Stimulated activated CD4-positive, alpha-beta T cell treated with anti-CD3 and anti-CD28 coated beads, Interleukin-4, amount 100 ng/mL, for 4 hours (primary cell): Measurements from ENCODE around the gene IFNK.
"Not testable (repeated sequence)": the region's sequence is repeated elsewhere in the genome, so short reads cannot be mapped to it uniquely, and the experiment has no call there.

ENCODE experiments used
- DNase-seq, 2 experiments: peaks; one replicate each; pipeline ENCODE4 v3.0.0-alpha.2; 2020

Gene IFNK

GRCh38 chr9:27524236-27524635 is at the start of gene IFNK:
Gene IFNK (plus strand): TSS chr9:27524290. CDS start chr9:27524337, 47 bp downstream.
- no peak for DNase-seq

GRCh38 chr9:27474305-27474704 is 49.8 kb upstream of the IFNK start:
- no peak for DNase-seq

- DNase-seq, result no peak
Measured at GRCh38 chr9:27475057-27475595, 49.0 kb upstream of the IFNK start.

GRCh38 chr9:27476870-27477515 is 47.1 kb upstream of the IFNK start:
- DNase-seq, result no peak

- DNase-seq, result no peak
Measured at GRCh38 chr9:27478322-27478721, 45.8 kb upstream of the IFNK start.

GRCh38 chr9:27482709-27483108 is 41.4 kb upstream of the IFNK start:
- no peak for DNase-seq

GRCh38 chr9:27483576-27483975 is 40.5 kb upstream of the IFNK start:
- DNase-seq, result no peak

GRCh38 chr9:27485158-27485557 is 38.9 kb upstream of the IFNK start:
- no peak for DNase-seq

GRCh38 chr9:27487128-27487640 is 36.9 kb upstream of the IFNK start:
- no peak for DNase-seq

- DNase-seq, result no peak
Measured at GRCh38 chr9:27487927-27488326, 36.2 kb upstream of the IFNK start.

- DNase-seq, result no peak
Measured at GRCh38 chr9:27489087-27489876, 34.8 kb upstream of the IFNK start.

- no peak for DNase-seq
Measured at GRCh38 chr9:27491154-27491553, 32.9 kb upstream of the IFNK start.

- DNase-seq, result no peak
Measured at GRCh38 chr9:27495480-27496134, 28.5 kb upstream of the IFNK start.

GRCh38 chr9:27496135-27496504 is 28.0 kb upstream of the IFNK start:
- DNase-seq, result no peak

GRCh38 chr9:27497883-27498417 is 26.1 kb upstream of the IFNK start:
- no peak for DNase-seq

- no peak for DNase-seq
Measured at GRCh38 chr9:27499451-27499850, 24.6 kb upstream of the IFNK start.

GRCh38 chr9:27500902-27501301 is 23.2 kb upstream of the IFNK start:
- DNase-seq, result not testable (repeated sequence)

GRCh38 chr9:27503623-27504022 is 20.5 kb upstream of the IFNK start:
- no peak for DNase-seq

- no peak for DNase-seq
Measured at GRCh38 chr9:27504259-27504658, 19.8 kb upstream of the IFNK start.

- DNase-seq, result no peak
Measured at GRCh38 chr9:27505744-27506161, 18.3 kb upstream of the IFNK start.

GRCh38 chr9:27506981-27507380 is 17.1 kb upstream of the IFNK start:
- no peak for DNase-seq

- DNase-seq, result no peak
Measured at GRCh38 chr9:27510780-27511179, 13.3 kb upstream of the IFNK start.

- no peak for DNase-seq
Measured at GRCh38 chr9:27511771-27512170, 12.3 kb upstream of the IFNK start.
